K562 (cell line): ENCODE results near the gene SYT8.

Experiments
- FOXJ3 ChIP-seq: sonication (generic); formaldehyde crosslinking; IDR thresholded peaks from 2 replicates; pipeline ENCODE4 v1.4.0; 2020; ENCODE audit warnings: mild to moderate bottlenecking, missing genetic modification reagents
- ZNF12 ChIP-seq: sonication (generic); formaldehyde crosslinking; IDR thresholded peaks from 2 replicates; pipeline ENCODE4 v1.4.0; 2020; ENCODE audit warnings: mild to moderate bottlenecking, missing genetic modification reagents

DNA sequence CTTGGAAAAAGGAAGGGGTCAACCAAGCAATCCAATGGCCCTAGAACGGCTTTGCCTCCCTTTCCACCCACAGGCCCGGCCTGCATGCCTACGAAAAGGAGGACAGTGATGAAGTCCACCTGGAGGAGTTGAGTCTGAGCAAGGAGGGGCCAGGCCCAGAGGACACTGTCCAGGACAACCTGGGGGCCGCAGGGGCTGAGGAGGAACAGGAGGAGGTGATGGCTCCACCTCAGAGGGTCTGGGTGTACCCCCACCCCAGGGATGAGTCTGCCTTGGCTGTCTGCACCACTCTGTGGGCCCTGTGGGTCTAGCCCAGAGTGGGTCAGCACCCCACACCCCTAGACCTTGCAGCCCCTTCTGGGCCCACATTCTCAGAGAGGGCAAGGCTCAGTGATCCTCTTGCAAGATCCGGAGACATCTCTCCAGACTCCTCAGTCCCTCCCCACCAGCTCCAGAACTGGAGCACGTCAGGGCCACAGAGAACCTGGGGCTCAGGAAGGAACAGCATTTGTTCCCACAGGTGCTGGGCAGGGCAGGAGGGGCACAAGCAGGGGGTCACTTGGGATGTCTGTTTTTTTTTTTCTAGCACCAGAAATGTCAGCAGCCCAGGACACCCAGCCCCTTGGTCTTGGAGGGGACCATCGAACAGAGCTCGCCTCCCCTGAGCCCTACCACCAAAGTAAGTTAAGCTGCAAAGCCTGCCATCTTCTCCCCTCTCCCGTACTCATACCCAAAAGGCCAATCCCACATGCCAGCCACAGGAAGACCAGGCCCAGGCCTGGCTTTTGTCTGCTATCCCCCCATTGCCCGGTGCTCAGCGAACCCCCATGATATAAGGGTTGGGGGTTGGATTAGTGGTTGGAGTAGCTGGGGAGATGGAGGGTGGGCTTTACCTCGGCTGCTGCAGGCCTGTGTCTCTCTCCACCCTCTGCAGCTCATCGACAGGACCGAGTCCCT is 48.8 kb downstream of the SYT8 start:
- TF ChIP-seq FOXJ3 (CRISPR knock-in tag) (no peak), ZNF12 (CRISPR knock-in tag) (no peak)
